ENCODE measurements around the gene MED20. TPM values are rescaled to one million over a fixed set of nuclear protein-coding genes. Genes with fewer than 3 reads are reported as not detected.

The MED20 gene
- total and polyA plus RNA-seq, 3 donors from 2014 or later: 15.9 to 25.1 (median 25.1) TPM

DNA sequence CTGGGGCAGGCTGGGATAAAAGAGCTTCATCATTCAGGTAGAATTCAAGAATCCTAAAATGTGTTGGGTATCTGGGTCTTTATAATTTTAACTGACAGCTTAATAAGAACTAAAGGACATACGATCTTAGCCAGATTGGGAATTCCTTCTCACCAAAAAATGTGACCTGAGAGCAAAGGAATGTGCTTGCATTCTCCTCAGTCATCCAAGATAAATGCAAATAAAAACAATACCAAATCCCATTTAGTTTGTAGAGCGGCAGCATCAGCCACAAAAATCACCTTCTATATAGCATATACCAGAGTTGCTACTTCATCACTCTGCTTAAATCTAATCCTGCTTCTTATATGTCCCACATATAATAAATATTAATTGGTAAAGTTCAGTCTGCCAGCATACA, 42.7 kb downstream of the MED20 start:
- intact Hi-C loops (cut with DNase I; ENCODE audit: low total_unique reads): no loop called here
- Histone ChIP-seq H3K27me3 (no peaks in the 10 kb centered on the region), H3K4me1 (no peaks in the 10 kb centered on the region), H3K27ac (no peak overlapping the region), H3K4me3 (no peak overlapping the region), H3K9me3 (no peaks in the 10 kb centered on the region), H3K36me3 (ENCODE audit: low read depth, missing control alignments) (no peaks in the 10 kb centered on the region)
- WGBS, 2 donors: 76 to 84% methylated on average over 2 of the region's 2 CpGs
- no peak for DNase-seq
- TF ChIP-seq, protein P1, sequence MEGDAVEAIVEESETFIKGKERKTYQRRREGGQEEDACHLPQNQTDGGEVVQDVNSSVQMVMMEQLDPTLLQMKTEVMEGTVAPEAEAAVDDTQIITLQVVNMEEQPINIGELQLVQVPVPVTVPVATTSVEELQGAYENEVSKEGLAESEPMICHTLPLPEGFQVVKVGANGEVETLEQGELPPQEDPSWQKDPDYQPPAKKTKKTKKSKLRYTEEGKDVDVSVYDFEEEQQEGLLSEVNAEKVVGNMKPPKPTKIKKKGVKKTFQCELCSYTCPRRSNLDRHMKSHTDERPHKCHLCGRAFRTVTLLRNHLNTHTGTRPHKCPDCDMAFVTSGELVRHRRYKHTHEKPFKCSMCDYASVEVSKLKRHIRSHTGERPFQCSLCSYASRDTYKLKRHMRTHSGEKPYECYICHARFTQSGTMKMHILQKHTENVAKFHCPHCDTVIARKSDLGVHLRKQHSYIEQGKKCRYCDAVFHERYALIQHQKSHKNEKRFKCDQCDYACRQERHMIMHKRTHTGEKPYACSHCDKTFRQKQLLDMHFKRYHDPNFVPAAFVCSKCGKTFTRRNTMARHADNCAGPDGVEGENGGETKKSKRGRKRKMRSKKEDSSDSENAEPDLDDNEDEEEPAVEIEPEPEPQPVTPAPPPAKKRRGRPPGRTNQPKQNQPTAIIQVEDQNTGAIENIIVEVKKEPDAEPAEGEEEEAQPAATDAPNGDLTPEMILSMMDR (IDR thresholded peaks at IDR 0.05): no peak
- no peak for TF ChIP-seq POLR2A (IDR thresholded peaks at IDR 0.05)

DNA sequence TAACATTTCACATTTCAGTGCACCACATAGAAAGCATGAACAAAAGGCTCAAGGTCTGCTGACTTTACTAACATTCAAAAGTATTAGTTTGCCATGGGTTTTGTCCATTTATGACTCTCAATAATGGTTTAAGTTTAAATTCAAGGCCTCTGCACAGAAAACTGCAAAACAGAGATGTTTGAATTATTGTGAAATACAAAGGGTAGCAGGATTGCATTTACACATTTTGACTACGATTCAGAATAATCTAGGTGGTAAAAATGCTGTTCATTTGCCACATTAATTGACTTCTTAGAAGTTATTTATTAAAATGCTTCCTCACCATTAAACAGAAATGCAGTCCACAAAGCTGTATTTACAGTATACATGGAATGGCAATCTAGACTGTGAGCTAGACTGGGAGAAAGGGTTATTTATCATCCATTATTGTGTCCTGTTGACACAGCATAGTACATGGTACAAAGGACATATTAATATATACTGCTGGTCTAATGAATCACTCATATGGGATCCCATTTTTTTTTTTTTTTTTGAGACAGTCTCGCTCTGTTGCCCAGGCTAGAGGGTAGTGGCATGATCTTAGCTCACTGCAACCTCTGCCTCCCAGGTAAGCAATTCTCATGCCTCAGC, 43.8 kb downstream of the MED20 start:
- DNase-seq: no peak
- intact Hi-C loops (cut with DNase I; ENCODE audit: low total_unique reads): no loop called here
- H3K4me3 ChIP-seq: no peak overlapping the region
- H3K4me1 ChIP-seq: no peaks in the 10 kb centered on the region
- H3K36me3 ChIP-seq (ENCODE audit: low read depth, missing control alignments): no peaks in the 10 kb centered on the region
- 95 to 98% methylated on average over 2 of the region's 2 CpGs for whole genome bisulfite sequencing, 2 donors
- no peaks in the 10 kb centered on the region for H3K27me3 ChIP-seq
- no peaks in the 10 kb centered on the region for H3K9me3 ChIP-seq
- TF ChIP-seq, protein P1 (IDR thresholded peaks at IDR 0.05): no peak
- no peak for TF ChIP-seq POLR2A (IDR thresholded peaks at IDR 0.05)
- no peak overlapping the region for H3K27ac ChIP-seq

DNA sequence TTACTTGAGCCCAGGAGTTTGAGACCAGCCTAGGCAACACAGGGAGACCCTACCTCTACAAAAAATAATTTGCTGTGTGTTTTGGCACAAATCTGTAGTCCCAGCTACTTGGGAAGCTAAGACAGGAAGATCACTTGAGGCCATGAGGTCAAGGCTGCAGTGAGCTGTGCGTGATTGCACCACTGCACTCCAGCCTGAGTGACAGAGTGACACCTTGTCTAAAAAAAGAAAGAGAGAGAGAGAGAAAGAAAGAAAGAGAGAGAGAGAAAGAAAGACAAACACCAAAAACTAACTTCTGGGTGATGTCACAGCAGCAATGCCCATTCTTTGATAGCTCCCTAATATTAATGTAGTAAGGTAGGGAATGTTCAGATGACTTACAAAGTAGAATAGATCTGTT, 46.2 kb downstream of the MED20 start:
- WGBS, 2 donors: 80 to 87% methylated on average over 1 of the region's 1 CpG
- no peak for TF ChIP-seq POLR2A (IDR thresholded peaks at IDR 0.05)
- TF ChIP-seq, protein P1 (IDR thresholded peaks at IDR 0.05): no peak
- no peak for DNase-seq
- Histone ChIP-seq H3K4me3 (no peak overlapping the region), H3K27me3 (no peaks in the 10 kb centered on the region), H3K4me1 (no peaks in the 10 kb centered on the region), H3K36me3 (ENCODE audit: low read depth, missing control alignments) (no peaks in the 10 kb centered on the region), H3K27ac (no peak overlapping the region), H3K9me3 (no peaks in the 10 kb centered on the region)
- intact Hi-C loops (cut with DNase I; ENCODE audit: low total_unique reads): no loop called here

DNA sequence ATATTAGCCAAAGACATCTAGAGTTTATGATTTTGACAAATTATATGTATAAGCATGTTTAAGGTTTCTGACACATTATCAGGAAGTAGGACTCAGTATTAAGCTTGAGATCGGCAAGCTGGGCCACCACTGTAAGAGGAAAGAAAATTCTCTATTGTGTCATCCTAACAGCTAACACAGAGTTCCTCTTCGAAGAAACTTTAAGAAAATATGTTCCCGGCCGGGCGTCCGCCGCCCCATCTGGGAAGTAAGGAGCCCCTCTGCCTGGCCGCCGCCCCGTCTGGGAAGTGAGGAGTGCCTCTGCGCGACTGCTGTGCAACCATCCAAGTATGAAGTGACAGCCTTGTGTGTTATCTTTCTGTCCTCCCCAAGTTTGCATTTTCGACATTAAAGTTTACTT, 48.8 kb downstream of the MED20 start:
- Histone ChIP-seq H3K27me3 (no peaks in the 10 kb centered on the region), H3K4me1 (no peaks in the 10 kb centered on the region), H3K27ac (no peak overlapping the region), H3K36me3 (ENCODE audit: low read depth, missing control alignments) (no peaks in the 10 kb centered on the region), H3K4me3 (no peak overlapping the region), H3K9me3 (no peaks in the 10 kb centered on the region)
- 96% methylated on average over 13 of the region's 13 CpGs for WGBS, 2 donors
- intact Hi-C loops (cut with DNase I; ENCODE audit: low total_unique reads): no loop called here
- DNase-seq: no peak
- no peak for TF ChIP-seq POLR2A (IDR thresholded peaks at IDR 0.05)
- TF ChIP-seq, protein P1 (IDR thresholded peaks at IDR 0.05): no peak

DNA sequence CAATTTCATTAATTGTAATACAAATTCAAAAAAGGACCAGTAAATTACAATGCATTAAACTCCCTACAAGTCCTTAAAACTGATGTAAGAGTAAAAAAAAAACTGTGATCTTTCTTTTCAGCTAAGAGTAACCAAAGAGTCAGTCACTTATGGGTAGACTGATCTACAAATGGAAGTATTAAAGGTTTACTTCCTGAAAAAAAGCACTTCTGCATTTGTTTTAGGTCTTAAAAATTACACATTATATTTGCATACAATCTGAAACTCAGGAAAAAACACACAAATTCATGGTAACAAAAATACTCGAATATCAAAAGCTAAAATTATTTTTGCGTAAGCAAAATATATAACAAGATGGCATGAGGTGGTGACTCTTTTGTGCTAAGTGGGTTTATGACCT, 49.2 kb downstream of the MED20 start:
- DNase-seq: no peak
- TF ChIP-seq, protein P1 (IDR thresholded peaks at IDR 0.05): no peak
- TF ChIP-seq POLR2A (IDR thresholded peaks at IDR 0.05): no peak
- Histone ChIP-seq H3K36me3 (ENCODE audit: low read depth, missing control alignments) (no peaks in the 10 kb centered on the region), H3K9me3 (no peaks in the 10 kb centered on the region), H3K27me3 (no peaks in the 10 kb centered on the region), H3K4me3 (no peak overlapping the region), H3K4me1 (no peaks in the 10 kb centered on the region), H3K27ac (no peak overlapping the region)
- intact Hi-C loops (cut with DNase I; ENCODE audit: low total_unique reads): no loop called here
- WGBS, 2 donors: 94 to 97% methylated on average over 2 of the region's 2 CpGs

All from testis (tissue), 3 donors.